Panc1 (cell line): ENCODE results near the gene FAAH2.

Source experiments
- POLR2AphosphoS5 ChIP-seq: IDR thresholded peaks from 2 replicates; pipeline ENCODE4 v1.6.1; 2012; ENCODE audit warnings: mild to moderate bottlenecking, low read depth, low read length, moderate library complexity
- TCF7L2 ChIP-seq: IDR thresholded peaks from 2 replicates; pipeline ENCODE4 v1.6.1; 2011; ENCODE audit warnings: mild to moderate bottlenecking, low read depth, low read length, inconsistent platforms
- TF ChIP-seq, protein P1 (sequence below): fragments of 450-650 bp; IDR thresholded peaks from 2 replicates; pipeline ENCODE4 v1.5.1; 2017; ENCODE audit warnings: mild to moderate bottlenecking
- TF ChIP-seq, protein P2 (sequence below), 2 experiments: IDR thresholded peaks; 2 replicates each; pipeline ENCODE4 v1.6.1; 2011 to 2012; ENCODE audit warnings: low read depth in 2 of 2, control low read depth in 1 of 2, low read length in 1 of 2, mild to moderate bottlenecking in 1 of 2, moderate library complexity in 1 of 2; ENCODE audit not compliant: insufficient read depth in 1 of 2

DNA sequence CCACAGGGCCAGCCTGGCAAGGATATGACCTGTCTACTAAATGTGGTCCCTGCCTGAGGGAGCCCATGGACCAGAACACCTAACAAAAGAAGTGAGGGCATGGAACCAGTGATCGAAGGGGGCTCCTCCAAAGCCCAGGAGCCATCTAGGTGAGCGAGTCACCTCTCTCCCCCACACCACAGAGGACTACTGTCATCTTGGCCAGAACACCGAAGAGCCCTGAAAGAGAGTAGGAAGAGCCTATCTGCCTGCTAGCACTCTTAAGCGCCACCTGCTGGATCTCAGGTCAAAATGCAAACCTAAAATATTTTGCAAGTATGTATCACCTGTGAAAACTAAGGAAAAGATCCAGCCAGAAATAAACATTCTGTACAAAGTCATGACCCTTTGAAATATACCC is 167.4 kb downstream of the FAAH2 start:
- TF ChIP-seq, protein P1, sequence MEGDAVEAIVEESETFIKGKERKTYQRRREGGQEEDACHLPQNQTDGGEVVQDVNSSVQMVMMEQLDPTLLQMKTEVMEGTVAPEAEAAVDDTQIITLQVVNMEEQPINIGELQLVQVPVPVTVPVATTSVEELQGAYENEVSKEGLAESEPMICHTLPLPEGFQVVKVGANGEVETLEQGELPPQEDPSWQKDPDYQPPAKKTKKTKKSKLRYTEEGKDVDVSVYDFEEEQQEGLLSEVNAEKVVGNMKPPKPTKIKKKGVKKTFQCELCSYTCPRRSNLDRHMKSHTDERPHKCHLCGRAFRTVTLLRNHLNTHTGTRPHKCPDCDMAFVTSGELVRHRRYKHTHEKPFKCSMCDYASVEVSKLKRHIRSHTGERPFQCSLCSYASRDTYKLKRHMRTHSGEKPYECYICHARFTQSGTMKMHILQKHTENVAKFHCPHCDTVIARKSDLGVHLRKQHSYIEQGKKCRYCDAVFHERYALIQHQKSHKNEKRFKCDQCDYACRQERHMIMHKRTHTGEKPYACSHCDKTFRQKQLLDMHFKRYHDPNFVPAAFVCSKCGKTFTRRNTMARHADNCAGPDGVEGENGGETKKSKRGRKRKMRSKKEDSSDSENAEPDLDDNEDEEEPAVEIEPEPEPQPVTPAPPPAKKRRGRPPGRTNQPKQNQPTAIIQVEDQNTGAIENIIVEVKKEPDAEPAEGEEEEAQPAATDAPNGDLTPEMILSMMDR = peak; percentile 64
- no peak for TF ChIP-seq POLR2AphosphoS5
- TF ChIP-seq, protein P2, sequence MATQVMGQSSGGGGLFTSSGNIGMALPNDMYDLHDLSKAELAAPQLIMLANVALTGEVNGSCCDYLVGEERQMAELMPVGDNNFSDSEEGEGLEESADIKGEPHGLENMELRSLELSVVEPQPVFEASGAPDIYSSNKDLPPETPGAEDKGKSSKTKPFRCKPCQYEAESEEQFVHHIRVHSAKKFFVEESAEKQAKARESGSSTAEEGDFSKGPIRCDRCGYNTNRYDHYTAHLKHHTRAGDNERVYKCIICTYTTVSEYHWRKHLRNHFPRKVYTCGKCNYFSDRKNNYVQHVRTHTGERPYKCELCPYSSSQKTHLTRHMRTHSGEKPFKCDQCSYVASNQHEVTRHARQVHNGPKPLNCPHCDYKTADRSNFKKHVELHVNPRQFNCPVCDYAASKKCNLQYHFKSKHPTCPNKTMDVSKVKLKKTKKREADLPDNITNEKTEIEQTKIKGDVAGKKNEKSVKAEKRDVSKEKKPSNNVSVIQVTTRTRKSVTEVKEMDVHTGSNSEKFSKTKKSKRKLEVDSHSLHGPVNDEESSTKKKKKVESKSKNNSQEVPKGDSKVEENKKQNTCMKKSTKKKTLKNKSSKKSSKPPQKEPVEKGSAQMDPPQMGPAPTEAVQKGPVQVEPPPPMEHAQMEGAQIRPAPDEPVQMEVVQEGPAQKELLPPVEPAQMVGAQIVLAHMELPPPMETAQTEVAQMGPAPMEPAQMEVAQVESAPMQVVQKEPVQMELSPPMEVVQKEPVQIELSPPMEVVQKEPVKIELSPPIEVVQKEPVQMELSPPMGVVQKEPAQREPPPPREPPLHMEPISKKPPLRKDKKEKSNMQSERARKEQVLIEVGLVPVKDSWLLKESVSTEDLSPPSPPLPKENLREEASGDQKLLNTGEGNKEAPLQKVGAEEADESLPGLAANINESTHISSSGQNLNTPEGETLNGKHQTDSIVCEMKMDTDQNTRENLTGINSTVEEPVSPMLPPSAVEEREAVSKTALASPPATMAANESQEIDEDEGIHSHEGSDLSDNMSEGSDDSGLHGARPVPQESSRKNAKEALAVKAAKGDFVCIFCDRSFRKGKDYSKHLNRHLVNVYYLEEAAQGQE (IDR thresholded peaks at IDR 0.05; ENCODE audit: insufficient read depth in 1 of 2, low read depth in 2 of 2, low read length in 1 of 2) = no peak
- TF ChIP-seq TCF7L2 = no peak
